ENCODE measurements around the gene SPG7.
"Not testable (repeated sequence)": the region's sequence is repeated elsewhere in the genome, so short reads cannot be mapped to it uniquely, and the experiment has no call there.

Gene SPG7

DNA sequence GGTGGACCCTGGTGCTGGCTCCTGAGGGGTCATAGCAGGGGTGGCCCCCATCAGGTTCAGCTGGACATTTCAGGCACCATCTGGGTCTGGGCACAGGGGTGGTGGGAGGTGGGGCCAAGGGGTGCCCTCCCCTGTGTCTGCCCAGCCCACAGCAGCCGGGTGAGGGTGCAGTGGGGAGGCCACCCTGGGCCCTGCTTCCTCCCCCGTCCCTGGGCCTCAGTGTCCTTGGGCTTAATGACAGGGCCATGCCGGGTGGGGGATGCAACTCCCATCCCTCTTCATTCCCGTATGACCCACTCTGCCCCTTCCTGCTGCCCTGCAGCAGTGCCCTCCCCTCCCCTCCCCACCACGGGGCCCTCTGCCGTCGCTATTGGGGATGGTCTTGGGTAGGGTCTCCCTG, 78.0 kb downstream of the SPG7 start:
- Histone ChIP-seq H3K4me2 (ENCODE audit: insufficient read depth, low read length) (no peak overlapping the region), H3K79me2 (ENCODE audit: insufficient read depth, low read length) (no peaks in the 10 kb centered on the region), H3K4me1 (ENCODE audit: insufficient read depth, low read length) (no peaks in the 10 kb centered on the region), H4K20me1 (ENCODE audit: insufficient read depth, low read length) (no peaks in the 10 kb centered on the region), H3K4me3 (ENCODE audit: low read depth in 1 of 2, low read length in 2 of 2) (no peak overlapping the region), H3K9ac (ENCODE audit: low read depth, low read length) (no peak overlapping the region), H3K27me3 (ENCODE audit: insufficient read depth, low read length, poor library complexity) (no peaks in the 10 kb centered on the region), H3K9me3 (ENCODE audit: insufficient read depth, low read length, severe bottlenecking) (peaks cover 14% of the 10 kb centered on the region), H2AFZ (ENCODE audit: low read depth, low read length) (no peak overlapping the region), H3K27ac (ENCODE audit: low read length) (no peak overlapping the region), H3K36me3 (ENCODE audit: insufficient read depth, low read length) (peaks cover 28% of the 10 kb centered on the region)
- DNase-seq: no peak
- ATAC-seq (ENCODE audit: insufficient read depth, low read depth): no peak
- TF ChIP-seq EZH2 (IDR thresholded peaks at IDR 0.05; ENCODE audit: borderline replicate concordance, low read depth, low read length, severe bottlenecking): no peak
- TF ChIP-seq, protein P1, sequence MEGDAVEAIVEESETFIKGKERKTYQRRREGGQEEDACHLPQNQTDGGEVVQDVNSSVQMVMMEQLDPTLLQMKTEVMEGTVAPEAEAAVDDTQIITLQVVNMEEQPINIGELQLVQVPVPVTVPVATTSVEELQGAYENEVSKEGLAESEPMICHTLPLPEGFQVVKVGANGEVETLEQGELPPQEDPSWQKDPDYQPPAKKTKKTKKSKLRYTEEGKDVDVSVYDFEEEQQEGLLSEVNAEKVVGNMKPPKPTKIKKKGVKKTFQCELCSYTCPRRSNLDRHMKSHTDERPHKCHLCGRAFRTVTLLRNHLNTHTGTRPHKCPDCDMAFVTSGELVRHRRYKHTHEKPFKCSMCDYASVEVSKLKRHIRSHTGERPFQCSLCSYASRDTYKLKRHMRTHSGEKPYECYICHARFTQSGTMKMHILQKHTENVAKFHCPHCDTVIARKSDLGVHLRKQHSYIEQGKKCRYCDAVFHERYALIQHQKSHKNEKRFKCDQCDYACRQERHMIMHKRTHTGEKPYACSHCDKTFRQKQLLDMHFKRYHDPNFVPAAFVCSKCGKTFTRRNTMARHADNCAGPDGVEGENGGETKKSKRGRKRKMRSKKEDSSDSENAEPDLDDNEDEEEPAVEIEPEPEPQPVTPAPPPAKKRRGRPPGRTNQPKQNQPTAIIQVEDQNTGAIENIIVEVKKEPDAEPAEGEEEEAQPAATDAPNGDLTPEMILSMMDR (IDR thresholded peaks at IDR 0.05; ENCODE audit: borderline replicate concordance, extremely low read depth, low read length, poor library complexity, severe bottlenecking): no peak

DNA sequence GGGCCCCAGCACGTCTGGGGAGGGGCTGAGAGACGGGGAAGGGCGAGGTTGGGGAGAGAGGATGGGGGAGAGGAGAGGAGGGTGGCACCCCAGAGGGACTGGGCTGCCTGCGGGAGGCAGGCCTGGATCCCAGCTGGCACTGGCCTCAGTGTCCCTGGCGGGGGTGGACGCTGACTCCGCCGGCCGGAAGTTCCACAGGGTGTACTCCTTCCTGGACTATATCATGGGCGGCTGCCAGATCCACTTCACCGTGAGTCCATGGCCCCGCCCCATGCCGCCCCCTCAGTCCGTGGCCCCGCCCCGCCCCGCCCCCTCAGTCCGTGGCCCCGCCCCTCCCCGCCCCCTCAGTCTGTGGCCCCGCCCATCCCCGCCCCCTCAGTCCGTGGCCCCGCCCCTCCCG, 78.7 kb downstream of the SPG7 start:
- Histone ChIP-seq H3K79me2 (ENCODE audit: insufficient read depth, low read length) (no peaks in the 10 kb centered on the region), H3K4me2 (ENCODE audit: insufficient read depth, low read length) (no peak overlapping the region), H3K9ac (ENCODE audit: low read depth, low read length) (no peak overlapping the region), H3K9me3 (ENCODE audit: insufficient read depth, low read length, severe bottlenecking) (peaks cover 14% of the 10 kb centered on the region), H4K20me1 (ENCODE audit: insufficient read depth, low read length) (no peaks in the 10 kb centered on the region), H3K27me3 (ENCODE audit: insufficient read depth, low read length, poor library complexity) (no peaks in the 10 kb centered on the region), H3K27ac (ENCODE audit: low read length) (no peak overlapping the region), H3K4me3 (ENCODE audit: low read depth in 1 of 2, low read length in 2 of 2) (no peak overlapping the region), H3K36me3 (ENCODE audit: insufficient read depth, low read length) (peaks cover 28% of the 10 kb centered on the region), H2AFZ (ENCODE audit: low read depth, low read length) (no peak overlapping the region), H3K4me1 (ENCODE audit: insufficient read depth, low read length) (no peaks in the 10 kb centered on the region)
- no peak for DNase-seq
- TF ChIP-seq, protein P1 (IDR thresholded peaks at IDR 0.05; ENCODE audit: borderline replicate concordance, extremely low read depth, low read length, poor library complexity, severe bottlenecking): no peak
- TF ChIP-seq EZH2 (IDR thresholded peaks at IDR 0.05; ENCODE audit: borderline replicate concordance, low read depth, low read length, severe bottlenecking): no peak
- ATAC-seq (ENCODE audit: insufficient read depth, low read depth): 0 out of 3 replicates have a peak, but pooled peaks have one; percentile 13

DNA sequence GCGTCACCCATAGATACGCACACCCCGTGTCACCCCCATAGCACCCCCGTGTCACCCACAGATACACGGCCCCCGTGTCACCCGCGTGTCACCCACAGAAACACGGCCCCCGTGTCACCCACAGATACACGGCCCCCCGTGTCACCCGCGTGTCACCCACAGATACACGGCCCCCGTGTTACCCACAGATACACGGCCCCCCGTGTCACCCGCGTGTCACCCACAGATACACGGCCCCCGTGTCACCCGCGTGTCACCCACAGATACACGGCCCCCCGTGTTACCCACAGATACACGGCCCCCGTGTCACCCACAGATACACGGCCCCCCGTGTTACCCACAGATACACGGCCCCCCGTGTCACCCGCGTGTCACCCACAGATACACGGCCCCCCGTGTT, 79.5 kb downstream of the SPG7 start:
- peaks cover 28% of the 10 kb centered on the region for H3K36me3 ChIP-seq (ENCODE audit: insufficient read depth, low read length)
- H3K4me1 ChIP-seq (ENCODE audit: insufficient read depth, low read length); H3K9ac ChIP-seq (ENCODE audit: low read depth, low read length); ATAC-seq (ENCODE audit: insufficient read depth, low read depth); H4K20me1 ChIP-seq (ENCODE audit: insufficient read depth, low read length); H3K79me2 ChIP-seq (ENCODE audit: insufficient read depth, low read length); H3K27me3 ChIP-seq (ENCODE audit: insufficient read depth, low read length, poor library complexity); H3K27ac ChIP-seq (ENCODE audit: low read length); H2AFZ ChIP-seq (ENCODE audit: low read depth, low read length); H3K4me2 ChIP-seq (ENCODE audit: insufficient read depth, low read length); H3K4me3 ChIP-seq (ENCODE audit: low read depth in 1 of 2, low read length in 2 of 2); DNase-seq: not testable (repeated sequence)
- peaks cover 14% of the 10 kb centered on the region for H3K9me3 ChIP-seq (ENCODE audit: insufficient read depth, low read length, severe bottlenecking)

DNA sequence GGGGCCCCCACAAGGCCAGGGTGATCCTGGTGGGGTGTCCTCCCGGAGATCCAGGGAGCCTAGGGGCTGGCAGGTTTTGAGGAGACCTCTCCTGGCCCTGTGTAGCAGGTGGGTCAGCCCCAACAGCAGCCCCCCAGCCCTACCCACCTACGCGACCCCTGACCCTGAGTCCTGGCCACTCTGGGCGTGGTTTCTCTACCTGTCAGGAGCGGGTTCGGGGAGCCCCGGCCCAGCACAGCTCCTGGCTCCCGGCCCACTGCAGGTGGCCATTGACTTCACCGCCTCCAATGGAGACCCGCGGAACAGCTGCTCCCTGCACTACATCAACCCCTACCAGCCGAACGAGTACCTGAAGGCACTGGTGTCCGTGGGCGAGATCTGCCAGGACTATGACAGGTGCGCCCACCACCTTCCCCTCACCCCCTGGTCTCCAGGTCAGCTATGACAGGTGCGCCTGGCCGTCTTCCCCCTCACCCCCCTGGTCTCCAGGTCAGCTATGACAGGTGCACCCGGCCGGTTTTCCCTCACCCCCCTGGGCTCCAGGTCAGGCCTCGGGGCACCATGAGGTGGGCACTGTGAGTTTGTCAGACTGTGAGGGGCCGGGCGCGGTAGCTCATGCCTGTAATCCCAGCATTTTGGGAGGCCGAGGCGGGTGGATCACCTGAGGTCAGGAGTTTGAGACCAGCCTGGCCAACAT, 80.4 kb downstream of the SPG7 start:
- no peak for ATAC-seq (ENCODE audit: insufficient read depth, low read depth)
- Histone ChIP-seq H3K9ac (ENCODE audit: low read depth, low read length) (no peak overlapping the region), H3K4me1 (ENCODE audit: insufficient read depth, low read length) (peaks cover under 1% of the 10 kb centered on the region; the same call in 1 of the 2 replicates), H2AFZ (ENCODE audit: low read depth, low read length) (no peak overlapping the region), H3K9me3 (ENCODE audit: insufficient read depth, low read length, severe bottlenecking) (peaks cover 14% of the 10 kb centered on the region), H3K4me2 (ENCODE audit: insufficient read depth, low read length) (no peak overlapping the region), H3K4me3 (ENCODE audit: low read depth in 1 of 2, low read length in 2 of 2) (no peak overlapping the region), H4K20me1 (ENCODE audit: insufficient read depth, low read length) (no peaks in the 10 kb centered on the region), H3K36me3 (ENCODE audit: insufficient read depth, low read length) (peaks cover 28% of the 10 kb centered on the region), H3K27me3 (ENCODE audit: insufficient read depth, low read length, poor library complexity) (no peaks in the 10 kb centered on the region), H3K27ac (ENCODE audit: low read length) (no peak overlapping the region), H3K79me2 (ENCODE audit: insufficient read depth, low read length) (no peaks in the 10 kb centered on the region)
- DNase-seq: no peak
- TF ChIP-seq, protein P1 (IDR thresholded peaks at IDR 0.05; ENCODE audit: borderline replicate concordance, extremely low read depth, low read length, poor library complexity, severe bottlenecking): no peak
- TF ChIP-seq EZH2 (IDR thresholded peaks at IDR 0.05; ENCODE audit: borderline replicate concordance, low read depth, low read length, severe bottlenecking): no peak
